ENCODE results near the gene ZNF138. TPM values are rescaled to one million over a fixed set of nuclear protein-coding genes. Genes with fewer than 3 reads are reported as not detected.
A peak's percentile ranks its signal among the peaks of the same experiment; 100 is the strongest.
"Not testable (repeated sequence)": the region's sequence is repeated elsewhere in the genome, so short reads cannot be mapped to it uniquely, and the experiment has no call there.

ZNF138 gene
- total RNA-seq, 1 experiment from 2014 or later, result 25.6 TPM

GRCh38 chr7:64795176-64795575 is 948 bp downstream of the ZNF138 start:
- Histone ChIP-seq H2BK15ac (ENCODE audit: low read depth, low read length) (no peak overlapping the region), H3K79me2 (ENCODE audit: insufficient read depth, low read length) (peaks cover 10% of the 10 kb centered on the region; the same call in 1 of the 2 replicates), H3K18ac (ENCODE audit: insufficient read length, low read depth, low read length) (no peak overlapping the region), H3K4me1 (ENCODE audit: insufficient read depth, low read length) (no peaks in the 10 kb centered on the region; the same call in 1 of the 2 replicates), H2BK5ac (ENCODE audit: insufficient read length, low read length) (no peak overlapping the region), H4K91ac (ENCODE audit: insufficient read length, low read depth, low read length) (no peak overlapping the region), H4K20me1 (ENCODE audit: control insufficient read depth, insufficient read depth, insufficient read length) (no peaks in the 10 kb centered on the region), H3K23me2 (ENCODE audit: insufficient read length, low read depth, low read length, poor library complexity, severe bottlenecking) (no peaks in the 10 kb centered on the region), H3K56ac (ENCODE audit: insufficient read length, low read depth, low read length) (no peak overlapping the region), H3K4me2 (ENCODE audit: insufficient read depth, insufficient read length, low read length) (peak overlapping the region; percentile 51), H3K79me1 (ENCODE audit: insufficient read depth, low read depth, low read length, poor library complexity, severe bottlenecking) (peaks cover 10% of the 10 kb centered on the region), H3K14ac (ENCODE audit: insufficient read depth, low read length) (no peak overlapping the region), H2BK120ac (ENCODE audit: low read depth, low read length, poor library complexity, severe bottlenecking) (no peak overlapping the region), H2BK20ac (ENCODE audit: low read depth, low read length, poor library complexity, severe bottlenecking) (no peak overlapping the region), H4K5ac (ENCODE audit: insufficient read length, low read depth, low read length) (no peak overlapping the region), H3K9ac (ENCODE audit: extremely low read depth, insufficient read length, low read length) (peak overlapping the region; percentile 91), H2AFZ (ENCODE audit: low read length) (no peak overlapping the region), H2BK12ac (ENCODE audit: insufficient read length, low read depth, low read length) (no peak overlapping the region), H3K27me3 (ENCODE audit: insufficient read depth, low read length) (no peaks in the 10 kb centered on the region), H3K4ac (ENCODE audit: low read depth, low read length) (no peak overlapping the region), H2AK5ac (ENCODE audit: insufficient read length, low read length) (no peak overlapping the region), H3K27ac (ENCODE audit: insufficient read length, low read depth, low read length) (no peak overlapping the region), H3K23ac (ENCODE audit: insufficient read length, low read depth, low read length) (no peak overlapping the region), H4K8ac (replicated peaks; ENCODE audit: insufficient read length, low read depth, low read length) (no peak overlapping the region), H3K9me3 (ENCODE audit: control insufficient read depth, low read depth, low read length) (no peaks in the 10 kb centered on the region), H3T11ph (ENCODE audit: low read length) (no peak overlapping the region)
- Mint-ChIP-seq H3K4me3 (peak overlapping the region; percentile 97 to 98), H3K4me1 (peaks cover 14 to 24% of the 10 kb centered on the region in 2 experiments), H3K36me3 (ENCODE audit: insufficient read depth in 1 of 3, low read depth in 3 of 3) (peaks cover 32 to 37% (median 35%) of the 10 kb centered on the region in 3 experiments), H3K9me3 (peaks cover 4 to 14% of the 10 kb centered on the region in 2 experiments; a peak in 4 of 5 replicates), H3K27ac (peak overlapping the region; percentile 84 to 100 (median 100); a peak in 4 of 7 replicates), H3K27me3 (ENCODE audit: low read depth) (no peaks in the 10 kb centered on the region; the same call in 1 of the 2 replicates)
- no peak for TF ChIP-seq CTCF (conservative IDR thresholded peaks at IDR 0.05)
- DNase-seq, result no peak
- whole genome bisulfite sequencing (ENCODE audit: extremely low coverage, insufficient read length, low lambda C conversion rate), result no CpG with 5 or more reads among the region's 1 CpG

- H3K4me1 ChIP-seq (ENCODE audit: insufficient read depth, low read length); H4K8ac ChIP-seq (replicated peaks; ENCODE audit: insufficient read length, low read depth, low read length); H3K9me3 ChIP-seq (ENCODE audit: control insufficient read depth, low read depth, low read length); H3K56ac ChIP-seq (ENCODE audit: insufficient read length, low read depth, low read length); H2BK15ac ChIP-seq (ENCODE audit: low read depth, low read length); H2AFZ ChIP-seq (ENCODE audit: low read length); H3K27ac Mint-ChIP-seq; H3K23me2 ChIP-seq (ENCODE audit: insufficient read length, low read depth, low read length, poor library complexity, severe bottlenecking); H3T11ph ChIP-seq (ENCODE audit: low read length); H3K27ac ChIP-seq (ENCODE audit: insufficient read length, low read depth, low read length); H2BK5ac ChIP-seq (ENCODE audit: insufficient read length, low read length); H2BK12ac ChIP-seq (ENCODE audit: insufficient read length, low read depth, low read length); H3K27me3 Mint-ChIP-seq (ENCODE audit: low read depth); H2AK5ac ChIP-seq (ENCODE audit: insufficient read length, low read length); H4K20me1 ChIP-seq (ENCODE audit: control insufficient read depth, insufficient read depth, insufficient read length); H3K23ac ChIP-seq (ENCODE audit: insufficient read length, low read depth, low read length); H4K5ac ChIP-seq (ENCODE audit: insufficient read length, low read depth, low read length); H3K18ac ChIP-seq (ENCODE audit: insufficient read length, low read depth, low read length); H2BK120ac ChIP-seq (ENCODE audit: low read depth, low read length, poor library complexity, severe bottlenecking); H2BK20ac ChIP-seq (ENCODE audit: low read depth, low read length, poor library complexity, severe bottlenecking); H3K4me3 Mint-ChIP-seq; H3K4me2 ChIP-seq (ENCODE audit: insufficient read depth, insufficient read length, low read length); H3K4ac ChIP-seq (ENCODE audit: low read depth, low read length); H3K14ac ChIP-seq (ENCODE audit: insufficient read depth, low read length); H3K9ac ChIP-seq (ENCODE audit: extremely low read depth, insufficient read length, low read length); DNase-seq; H4K91ac ChIP-seq (ENCODE audit: insufficient read length, low read depth, low read length); H3K27me3 ChIP-seq (ENCODE audit: insufficient read depth, low read length): not testable (repeated sequence)
- Mint-ChIP-seq H3K4me1 (peaks cover 42 to 53% of the 10 kb centered on the region in 2 experiments), H3K36me3 (ENCODE audit: insufficient read depth in 1 of 3, low read depth in 3 of 3) (peaks cover 48 to 68% (median 67%) of the 10 kb centered on the region in 3 experiments), H3K9me3 (peaks cover 3 to 30% of the 10 kb centered on the region in 2 experiments; a peak in 4 of 5 replicates)
- Histone ChIP-seq H3K79me1 (ENCODE audit: insufficient read depth, low read depth, low read length, poor library complexity, severe bottlenecking) (peaks cover 14% of the 10 kb centered on the region), H3K79me2 (ENCODE audit: insufficient read depth, low read length) (peaks cover 10% of the 10 kb centered on the region; the same call in 1 of the 2 replicates)
- WGBS (ENCODE audit: extremely low coverage, insufficient read length, low lambda C conversion rate), result no CpG with 5 or more reads among the region's 8 CpGs
Measured at GRCh38 chr7:64799169-64799568, 4.9 kb downstream of the ZNF138 start.

Data from H9 (cell line).